Measurements from ENCODE around the gene MIR17HG.

MIR17HG gene

DNA sequence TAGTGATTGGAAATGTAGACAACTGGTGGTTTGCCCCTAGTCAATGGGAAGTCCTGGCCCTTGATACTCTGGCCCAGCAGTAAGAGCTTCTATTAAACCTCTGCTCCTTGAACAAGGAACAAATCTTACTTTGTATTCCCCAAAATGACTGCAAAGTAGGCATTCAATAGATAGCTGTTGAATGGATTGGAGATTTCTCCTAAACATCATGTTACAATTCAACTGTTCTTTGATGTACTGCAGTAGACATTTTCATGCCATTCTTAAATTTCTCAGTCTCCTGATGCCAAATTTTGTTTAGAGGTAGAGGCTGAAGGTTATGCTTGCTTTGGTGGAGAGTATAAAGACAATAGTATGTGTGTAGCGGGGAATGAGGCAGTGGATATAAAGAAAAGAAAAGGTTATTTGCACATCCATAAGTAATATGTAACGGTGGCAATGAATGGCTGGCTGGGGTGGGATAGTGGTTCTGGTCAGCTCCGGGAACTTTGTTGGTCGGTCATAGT, 12.8 kb downstream of the MIR17HG start:
- POLR2A ChIA-PET (ENCODE audit: low non-redundant PET): no interaction called here

DNA sequence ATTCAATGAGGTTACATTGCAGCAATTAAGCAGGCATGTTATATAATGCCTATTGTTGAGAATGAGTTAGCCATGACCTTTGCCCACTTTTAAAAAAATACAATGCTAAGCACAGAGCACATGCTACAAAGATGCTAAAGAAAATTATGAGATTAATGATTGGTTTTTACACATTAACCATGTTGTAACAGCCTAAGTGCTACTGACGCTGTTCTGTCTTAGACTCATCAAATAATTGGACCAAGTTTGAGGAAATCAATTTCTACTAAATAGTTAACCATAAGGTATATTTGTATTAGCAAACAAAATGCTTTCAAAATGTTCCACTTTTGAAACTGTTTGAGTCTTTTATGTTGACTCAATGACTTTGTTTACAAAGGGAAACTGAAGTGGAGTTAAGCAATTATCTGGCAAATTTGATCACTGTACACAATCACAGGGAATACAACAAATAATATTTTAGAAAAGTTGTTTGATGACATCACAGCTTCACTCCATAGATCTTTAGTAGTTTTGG, 14.3 kb downstream of the MIR17HG start:
- no peak overlapping the region for H3K27ac ChIP-seq
- POLR2A ChIA-PET (ENCODE audit: low non-redundant PET): no interaction called here
- CTCF ChIA-PET: interaction anchor here (0.6 kb wide), 1 partner anchor 1110 kb away, joined by 5 read pairs; no protein-coding TSS in a partner anchor
- no peak for DNase-seq (ENCODE audit: low spot score)
- TF ChIP-seq, protein P1, sequence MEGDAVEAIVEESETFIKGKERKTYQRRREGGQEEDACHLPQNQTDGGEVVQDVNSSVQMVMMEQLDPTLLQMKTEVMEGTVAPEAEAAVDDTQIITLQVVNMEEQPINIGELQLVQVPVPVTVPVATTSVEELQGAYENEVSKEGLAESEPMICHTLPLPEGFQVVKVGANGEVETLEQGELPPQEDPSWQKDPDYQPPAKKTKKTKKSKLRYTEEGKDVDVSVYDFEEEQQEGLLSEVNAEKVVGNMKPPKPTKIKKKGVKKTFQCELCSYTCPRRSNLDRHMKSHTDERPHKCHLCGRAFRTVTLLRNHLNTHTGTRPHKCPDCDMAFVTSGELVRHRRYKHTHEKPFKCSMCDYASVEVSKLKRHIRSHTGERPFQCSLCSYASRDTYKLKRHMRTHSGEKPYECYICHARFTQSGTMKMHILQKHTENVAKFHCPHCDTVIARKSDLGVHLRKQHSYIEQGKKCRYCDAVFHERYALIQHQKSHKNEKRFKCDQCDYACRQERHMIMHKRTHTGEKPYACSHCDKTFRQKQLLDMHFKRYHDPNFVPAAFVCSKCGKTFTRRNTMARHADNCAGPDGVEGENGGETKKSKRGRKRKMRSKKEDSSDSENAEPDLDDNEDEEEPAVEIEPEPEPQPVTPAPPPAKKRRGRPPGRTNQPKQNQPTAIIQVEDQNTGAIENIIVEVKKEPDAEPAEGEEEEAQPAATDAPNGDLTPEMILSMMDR (conservative IDR thresholded peaks at IDR 0.05; ENCODE audit: low read depth): no peak

More for the DNA sequence above, 12.8 kb downstream of the MIR17HG start:
- no peak for DNase-seq (ENCODE audit: low spot score)
- H3K27ac ChIP-seq: no peak overlapping the region
- CTCF ChIA-PET: interaction anchor here (1.3 kb wide), 1 partner anchor 11 kb away, joined by 4 read pairs; no protein-coding TSS in a partner anchor
- TF ChIP-seq, protein P1 (conservative IDR thresholded peaks at IDR 0.05; ENCODE audit: low read depth): no peak

DNA sequence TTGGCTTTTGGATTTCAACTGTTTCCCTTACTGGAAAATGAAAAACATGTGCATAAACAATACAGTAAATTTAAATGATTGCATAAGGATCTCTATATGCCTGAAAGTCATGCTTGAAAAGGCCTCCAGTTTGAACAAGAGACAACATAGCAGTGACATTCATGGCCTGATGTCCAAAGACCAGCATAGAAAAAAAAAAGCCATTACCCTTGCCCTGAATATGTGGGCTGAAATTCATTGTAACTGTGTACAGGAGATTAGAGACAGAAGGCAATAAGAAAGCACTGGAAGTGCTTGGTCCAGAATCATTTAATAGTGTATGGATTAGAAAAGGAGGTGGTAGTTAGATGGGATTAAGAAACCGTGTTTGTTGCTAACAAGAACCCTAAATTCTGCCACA, 15.4 kb downstream of the MIR17HG start:
- ChIA-PET POLR2A (ENCODE audit: low non-redundant PET) (no interaction called here), CTCF (no interaction called here)
- TF ChIP-seq, protein P1 (conservative IDR thresholded peaks at IDR 0.05; ENCODE audit: low read depth): no peak
- H3K27ac ChIP-seq: no peak overlapping the region
- DNase-seq (ENCODE audit: low spot score): no peak

DNA sequence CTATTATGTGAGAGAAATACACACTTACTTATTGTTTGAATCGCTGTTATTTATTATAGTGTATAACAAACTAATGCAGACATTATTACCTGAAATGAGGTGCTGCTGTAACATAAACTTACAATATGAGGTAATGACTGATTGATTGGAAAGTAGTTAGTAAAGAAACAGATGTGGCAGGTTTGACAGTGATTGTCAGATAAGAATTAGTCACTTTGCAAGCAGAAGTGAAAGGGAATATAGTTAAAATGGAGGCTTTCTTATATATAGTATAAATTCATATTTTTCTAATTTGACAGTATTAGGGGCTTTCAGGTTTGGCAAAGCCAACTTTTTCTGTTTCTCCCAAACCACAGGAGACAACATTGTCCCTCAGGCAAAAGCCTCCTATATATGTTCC, 20.6 kb downstream of the MIR17HG start:
- DNase-seq (ENCODE audit: low spot score): no peak
- ChIA-PET POLR2A (ENCODE audit: low non-redundant PET) (no interaction called here), CTCF (no interaction called here)
- no peak overlapping the region for H3K27ac ChIP-seq
- TF ChIP-seq, protein P1 (conservative IDR thresholded peaks at IDR 0.05; ENCODE audit: low read depth): no peak

DNA sequence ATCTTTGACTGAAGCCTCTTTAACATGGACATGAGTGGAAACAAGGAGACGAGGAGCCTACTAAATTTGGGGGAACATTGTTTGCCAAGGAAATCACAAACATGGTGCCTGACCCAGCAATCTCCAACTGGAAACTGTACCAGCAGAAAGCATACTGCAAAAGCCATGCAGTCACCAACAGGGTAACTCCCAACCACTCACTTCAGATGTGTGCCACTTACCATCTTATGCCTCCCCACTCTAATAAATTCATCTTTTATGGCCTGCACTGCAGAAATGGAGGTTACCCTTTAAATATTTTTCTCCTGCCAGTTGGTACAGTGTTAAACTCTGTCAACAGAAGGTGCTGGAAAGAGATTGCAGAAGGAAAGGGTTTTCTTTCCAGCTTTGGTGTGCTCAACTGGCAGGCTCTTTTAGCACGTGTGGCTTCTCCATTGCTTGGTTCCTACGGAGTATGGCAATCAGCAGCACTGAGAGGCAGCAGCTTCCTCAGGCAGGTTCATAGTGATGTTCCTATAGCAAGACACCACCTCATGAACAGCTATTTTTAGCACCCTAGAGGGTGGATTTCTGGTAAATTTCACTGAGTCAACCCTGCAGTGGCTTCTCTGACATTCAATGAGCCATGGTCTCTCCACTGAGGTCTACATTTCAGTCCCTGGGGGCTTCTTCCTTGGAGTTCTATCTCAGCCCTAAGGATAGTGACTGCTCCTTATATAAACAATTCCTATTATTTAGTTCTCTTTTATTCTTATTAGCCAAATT, 21.4 kb downstream of the MIR17HG start:
- CTCF ChIA-PET: no interaction called here
- no peak for DNase-seq (ENCODE audit: low spot score)
- POLR2A ChIA-PET (ENCODE audit: low non-redundant PET): no interaction called here
- H3K27ac ChIP-seq: no peak overlapping the region
- TF ChIP-seq, protein P1 (conservative IDR thresholded peaks at IDR 0.05; ENCODE audit: low read depth): no peak

DNA sequence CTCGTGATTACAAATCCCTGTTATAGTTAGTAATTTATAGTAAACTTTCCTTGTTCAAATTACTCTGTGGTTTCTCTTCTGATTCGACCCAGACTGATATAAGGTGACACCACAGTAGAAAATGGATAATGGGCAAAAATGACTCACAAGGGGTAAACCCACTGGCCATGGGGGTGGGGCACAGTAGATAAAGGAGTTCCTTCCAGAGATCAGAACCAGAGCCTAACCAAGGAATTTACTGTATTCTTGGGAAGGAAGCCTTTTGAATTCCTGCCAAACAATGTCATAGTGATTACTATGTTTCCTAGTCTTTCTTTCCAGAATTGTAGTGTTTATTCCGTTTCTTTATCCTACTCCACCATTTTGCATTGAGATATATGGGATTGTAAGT, 21.9 kb downstream of the MIR17HG start:
- DNase-seq (ENCODE audit: low spot score): no peak
- ChIA-PET POLR2A (ENCODE audit: low non-redundant PET) (no interaction called here), CTCF (no interaction called here)
- TF ChIP-seq, protein P1 (conservative IDR thresholded peaks at IDR 0.05; ENCODE audit: low read depth): no peak
- H3K27ac ChIP-seq: no peak overlapping the region
